Measurements from ENCODE around the gene ADSL.

GRCh38 chr22:40368016-40368415 is 21.7 kb downstream of the ADSL start:
- no peak for TF ChIP-seq POLR2AphosphoS5 (IDR thresholded peaks at IDR 0.05)
- TF ChIP-seq, protein P1, sequence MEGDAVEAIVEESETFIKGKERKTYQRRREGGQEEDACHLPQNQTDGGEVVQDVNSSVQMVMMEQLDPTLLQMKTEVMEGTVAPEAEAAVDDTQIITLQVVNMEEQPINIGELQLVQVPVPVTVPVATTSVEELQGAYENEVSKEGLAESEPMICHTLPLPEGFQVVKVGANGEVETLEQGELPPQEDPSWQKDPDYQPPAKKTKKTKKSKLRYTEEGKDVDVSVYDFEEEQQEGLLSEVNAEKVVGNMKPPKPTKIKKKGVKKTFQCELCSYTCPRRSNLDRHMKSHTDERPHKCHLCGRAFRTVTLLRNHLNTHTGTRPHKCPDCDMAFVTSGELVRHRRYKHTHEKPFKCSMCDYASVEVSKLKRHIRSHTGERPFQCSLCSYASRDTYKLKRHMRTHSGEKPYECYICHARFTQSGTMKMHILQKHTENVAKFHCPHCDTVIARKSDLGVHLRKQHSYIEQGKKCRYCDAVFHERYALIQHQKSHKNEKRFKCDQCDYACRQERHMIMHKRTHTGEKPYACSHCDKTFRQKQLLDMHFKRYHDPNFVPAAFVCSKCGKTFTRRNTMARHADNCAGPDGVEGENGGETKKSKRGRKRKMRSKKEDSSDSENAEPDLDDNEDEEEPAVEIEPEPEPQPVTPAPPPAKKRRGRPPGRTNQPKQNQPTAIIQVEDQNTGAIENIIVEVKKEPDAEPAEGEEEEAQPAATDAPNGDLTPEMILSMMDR (IDR thresholded peaks at IDR 0.05), result no peak
